Hippocampal formation (tissue), 2 donors: ENCODE results near the gene UMPS.
"Not testable (repeated sequence)": the region's sequence is repeated elsewhere in the genome, so short reads cannot be mapped to it uniquely, and the experiment has no call there.

Experiments used
- DNase-seq, 2 donors: peaks; one replicate each; lab custom pipeline; 2025; lab: John Stamatoyannopoulos, UW

The UMPS gene

GRCh38 chr3:124780356-124780755, 50.1 kb downstream of the UMPS start:
- DNase-seq = no peak

- peak; percentile 44 to 57 for DNase-seq
These were observed 50.7 kb downstream of the UMPS start for GRCh38 chr3:124780761-124781475.

- no peak for DNase-seq
These were observed 51.5 kb downstream of the UMPS start for GRCh38 chr3:124781476-124782376.

- not testable (repeated sequence) for DNase-seq
These were observed 52.1 kb downstream of the UMPS start for GRCh38 chr3:124782377-124782712.

- DNase-seq = no peak
These were observed 53.4 kb downstream of the UMPS start for GRCh38 chr3:124783696-124784095.

- no peak for DNase-seq
These were observed 54.6 kb downstream of the UMPS start for GRCh38 chr3:124784686-124785382.

- DNase-seq = no peak
These were observed 55.7 kb downstream of the UMPS start for GRCh38 chr3:124785973-124786372.

GRCh38 chr3:124786511-124787241, 56.4 kb downstream of the UMPS start:
- DNase-seq = peak in 1 of 2 donors; percentile 26

- peak in 1 of 2 donors; percentile 38 for DNase-seq
These were observed 57.4 kb downstream of the UMPS start for GRCh38 chr3:124787476-124788195.

- no peak for DNase-seq
These were observed 58.0 kb downstream of the UMPS start for GRCh38 chr3:124788254-124788745.

- not testable (repeated sequence) for DNase-seq
These were observed 58.9 kb downstream of the UMPS start for GRCh38 chr3:124789103-124789502.

- no peak for DNase-seq
These were observed 60.9 kb downstream of the UMPS start for GRCh38 chr3:124791142-124791541.

GRCh38 chr3:124791639-124792151, 61.4 kb downstream of the UMPS start:
- no peak for DNase-seq

- no peak for DNase-seq
These were observed 62.2 kb downstream of the UMPS start for GRCh38 chr3:124792341-124793040.

GRCh38 chr3:124793054-124793739, 62.9 kb downstream of the UMPS start:
- no peak for DNase-seq

GRCh38 chr3:124796477-124796876, 66.2 kb downstream of the UMPS start:
- DNase-seq = no peak

GRCh38 chr3:124797426-124797945, 67.2 kb downstream of the UMPS start:
- no peak for DNase-seq
